Skeletal muscle tissue (tissue), 4 donors: ENCODE data around the gene ABTB1. TPM values are rescaled to one million over a fixed set of nuclear protein-coding genes. Genes with fewer than 3 reads are reported as not detected.

Experiments used
- H3K27ac ChIP-seq: one replicate; pipeline ENCODE4 v1.7.0; 2013; ENCODE audit warnings: mild to moderate bottlenecking, low read depth, low read length, inconsistent platforms
- H3K27me3 ChIP-seq, 3 donors: one replicate each; pipeline ENCODE4 v1.7.0; 2013; ENCODE audit warnings: low read length in 3 of 3; ENCODE audit not compliant: control insufficient read depth in 3 of 3, insufficient read depth in 3 of 3
- H3K36me3 ChIP-seq, 3 donors: one replicate each; pipeline ENCODE4 v1.7.0; 2013; ENCODE audit warnings: low read length in 3 of 3; ENCODE audit not compliant: control insufficient read depth in 3 of 3, insufficient read depth in 3 of 3
- H3K4me1 ChIP-seq, 3 donors: one replicate each; pipeline ENCODE4 v1.7.0; 2013; ENCODE audit warnings: low read length in 3 of 3, mild to moderate bottlenecking in 3 of 3; ENCODE audit not compliant: control insufficient read depth in 3 of 3, insufficient read depth in 3 of 3
- H3K4me3 ChIP-seq, 3 donors: one replicate each; pipeline ENCODE4 v1.7.0; 2013; ENCODE audit warnings: low read length in 3 of 3
- H3K9ac ChIP-seq, 3 donors: one replicate each; pipeline ENCODE4 v1.7.0; 2013; ENCODE audit warnings: low read length in 3 of 3, mild to moderate bottlenecking in 3 of 3, moderate library complexity in 2 of 3, low read depth in 1 of 3
- H3K9me3 ChIP-seq, 3 donors: one replicate each; pipeline ENCODE4 v1.7.0; 2013; ENCODE audit warnings: low read length in 3 of 3; ENCODE audit not compliant: control insufficient read depth in 3 of 3
- total RNA-seq: library from RNA; depleted of rRNA; stranded (reverse); fragments of >200 nt; gene quantifications from one replicate; pipeline ENCODE4 v1.2.3, GENCODE V29; 2014
- donor health status: Osteomylitis.

ABTB1 gene
- total RNA-seq, 1 donor from 2014 or later, result 6.3 TPM

DNA sequence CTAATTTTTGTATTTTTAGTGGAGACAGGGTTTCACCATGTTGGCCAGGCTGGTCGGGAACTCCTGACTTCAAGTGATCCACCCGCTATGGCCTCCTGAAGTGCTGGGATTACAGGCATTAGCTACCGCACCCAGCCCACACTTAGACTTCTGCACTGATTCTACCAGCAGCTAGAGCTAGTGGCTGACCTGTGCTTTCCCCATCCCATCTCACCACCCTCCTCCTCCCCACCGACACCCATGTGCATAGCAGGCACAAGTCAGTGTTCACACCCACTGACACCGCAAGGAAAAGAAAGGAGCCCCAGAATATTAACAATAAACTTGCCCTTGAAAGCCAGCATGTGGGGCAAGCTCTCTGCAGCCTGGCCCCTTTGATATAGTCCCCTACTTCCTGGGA is 11.2 kb upstream of the ABTB1 start:
- Histone ChIP-seq H3K27ac (no peak overlapping the region), H3K27me3 (no peaks in the 10 kb centered on the region), H3K4me1 (no peaks in the 10 kb centered on the region), H3K36me3 (peaks cover 0 to 3% (median 0%) of the 10 kb centered on the region in 3 donors), H3K9me3 (no peaks in the 10 kb centered on the region), H3K4me3 (no peak overlapping the region), H3K9ac (no peak overlapping the region)

DNA sequence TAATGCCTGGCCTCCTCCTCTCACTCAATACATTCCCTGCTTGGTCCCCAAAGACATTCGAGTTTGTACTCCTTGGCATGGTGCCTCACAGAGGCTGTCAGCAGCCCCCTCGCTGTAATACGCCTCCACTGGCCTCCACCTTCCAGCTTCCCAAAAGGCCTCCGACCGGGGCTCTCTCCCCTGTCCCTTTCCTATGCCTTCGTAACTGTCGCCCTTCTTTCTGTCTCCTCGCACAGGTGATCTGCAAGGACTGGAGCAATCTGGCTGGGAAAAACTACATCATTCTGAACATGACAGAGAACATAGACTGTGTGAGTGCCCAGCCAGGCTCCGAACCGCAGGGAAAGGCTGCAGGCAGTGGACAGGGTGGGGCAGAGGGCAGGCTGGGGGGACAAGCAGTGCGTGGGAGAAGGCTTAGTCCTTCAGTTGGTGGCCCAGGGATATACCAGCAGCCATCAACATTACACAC is 10.7 kb upstream of the ABTB1 start:
- Histone ChIP-seq H3K9ac (no peak overlapping the region), H3K4me1 (no peaks in the 10 kb centered on the region), H3K27ac (no peak overlapping the region), H3K9me3 (no peaks in the 10 kb centered on the region), H3K27me3 (no peaks in the 10 kb centered on the region), H3K36me3 (peaks cover 0 to 3% (median 0%) of the 10 kb centered on the region in 3 donors), H3K4me3 (no peak overlapping the region)

DNA sequence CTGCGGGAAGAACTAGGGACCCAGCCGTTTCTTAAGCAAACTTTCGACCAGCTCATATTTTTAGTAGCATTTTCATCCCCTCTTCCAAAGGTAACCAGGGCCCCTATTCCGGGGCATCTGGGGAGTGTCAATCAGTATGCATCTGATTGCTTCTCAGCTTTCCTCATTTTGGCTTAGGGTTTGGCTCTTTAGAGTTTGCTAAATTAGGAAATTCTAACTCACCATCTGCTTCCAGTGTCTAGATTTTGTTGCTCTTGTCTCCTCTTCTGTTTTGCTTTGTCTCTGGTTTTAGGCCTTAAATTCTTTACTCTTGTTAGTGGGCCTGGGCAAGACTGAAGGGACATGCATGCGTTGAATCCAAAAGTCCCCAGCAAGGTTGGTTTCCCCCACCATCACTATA is 9.6 kb upstream of the ABTB1 start:
- no peak overlapping the region for H3K9ac ChIP-seq
- peaks cover 0 to 3% (median 0%) of the 10 kb centered on the region in 3 donors for H3K36me3 ChIP-seq
- H3K4me1 ChIP-seq, result no peaks in the 10 kb centered on the region
- no peak overlapping the region for H3K4me3 ChIP-seq
- no peaks in the 10 kb centered on the region for H3K27me3 ChIP-seq
- H3K9me3 ChIP-seq, result no peaks in the 10 kb centered on the region
- no peak overlapping the region for H3K27ac ChIP-seq

DNA sequence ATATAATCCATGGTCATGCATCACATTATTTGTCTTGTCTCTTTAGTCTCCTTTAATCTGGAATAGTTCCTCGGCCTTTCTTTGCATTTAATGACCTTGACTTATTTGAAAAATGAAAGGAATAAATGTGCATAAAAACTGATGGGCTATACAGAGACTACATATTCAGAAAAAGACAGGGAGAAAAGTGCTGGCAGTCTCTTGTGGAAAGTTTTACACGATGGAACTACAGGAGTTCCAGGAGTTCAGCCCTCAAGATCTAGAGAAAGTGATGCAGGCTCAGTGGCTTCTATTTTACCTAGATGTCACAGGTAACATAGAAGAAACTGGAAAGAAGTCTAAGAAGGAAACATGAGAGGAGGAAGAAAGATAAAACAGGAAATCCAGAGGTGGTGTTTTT is 7.6 kb upstream of the ABTB1 start:
- H3K9me3 ChIP-seq, result no peaks in the 10 kb centered on the region
- no peak overlapping the region for H3K4me3 ChIP-seq
- H3K9ac ChIP-seq, result no peak overlapping the region
- no peak overlapping the region for H3K27ac ChIP-seq
- H3K4me1 ChIP-seq, result no peaks in the 10 kb centered on the region
- H3K27me3 ChIP-seq, result no peaks in the 10 kb centered on the region
- peaks cover 0 to 3% (median 0%) of the 10 kb centered on the region in 3 donors for H3K36me3 ChIP-seq

DNA sequence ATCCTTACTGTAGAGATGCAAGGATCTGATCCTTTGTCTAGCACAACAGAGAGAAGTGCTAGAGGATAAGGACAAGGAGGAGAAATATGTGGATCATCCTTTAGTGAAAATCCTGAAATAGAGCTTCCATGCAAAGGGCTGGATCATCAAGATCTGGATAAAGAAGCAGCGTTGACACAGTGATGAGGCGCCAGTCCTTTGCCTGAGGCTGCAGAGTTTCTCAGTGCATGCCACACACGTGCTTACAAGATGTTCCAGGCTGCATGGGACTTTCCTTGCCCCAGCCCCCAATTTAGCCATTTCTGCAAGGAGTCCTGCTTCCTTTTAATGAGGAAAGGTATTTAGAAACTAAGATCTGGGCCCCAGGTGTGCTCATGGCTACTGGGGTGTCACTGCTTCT is 7.2 kb upstream of the ABTB1 start:
- Histone ChIP-seq H3K4me1 (no peaks in the 10 kb centered on the region), H3K4me3 (no peak overlapping the region)

DNA sequence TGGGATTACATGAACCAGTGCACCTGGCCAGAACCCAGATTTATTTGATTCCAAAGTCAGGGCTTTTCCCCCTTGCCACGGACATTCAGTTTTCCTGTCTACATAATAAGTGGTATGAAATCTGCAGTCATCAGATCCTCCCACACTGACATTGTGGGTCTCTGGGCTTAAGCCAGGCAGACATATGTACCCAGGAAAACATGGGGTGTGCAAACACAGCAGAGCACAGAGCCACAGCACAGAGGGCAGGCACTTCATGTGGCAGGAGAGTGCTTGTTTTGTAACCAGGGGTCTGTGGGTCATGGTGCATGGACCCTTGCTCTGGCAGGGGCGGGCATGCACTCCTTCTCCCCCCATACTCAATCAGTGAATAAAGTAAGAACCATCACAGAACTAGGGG is 6.1 kb upstream of the ABTB1 start:
- Histone ChIP-seq H3K27me3 (no peaks in the 10 kb centered on the region), H3K9me3 (no peaks in the 10 kb centered on the region), H3K4me3 (no peak overlapping the region), H3K36me3 (no peaks in the 10 kb centered on the region), H3K27ac (no peak overlapping the region), H3K4me1 (peaks cover 1 to 4% (median 2%) of the 10 kb centered on the region in 3 donors), H3K9ac (no peak overlapping the region)

More for the DNA sequence above, 7.2 kb upstream of the ABTB1 start:
- H3K9me3 ChIP-seq, result no peaks in the 10 kb centered on the region
- H3K36me3 ChIP-seq, result peaks cover 0 to 2% (median 0%) of the 10 kb centered on the region in 3 donors
- H3K27ac ChIP-seq, result no peak overlapping the region
- H3K9ac ChIP-seq, result no peak overlapping the region
- H3K27me3 ChIP-seq, result no peaks in the 10 kb centered on the region

DNA sequence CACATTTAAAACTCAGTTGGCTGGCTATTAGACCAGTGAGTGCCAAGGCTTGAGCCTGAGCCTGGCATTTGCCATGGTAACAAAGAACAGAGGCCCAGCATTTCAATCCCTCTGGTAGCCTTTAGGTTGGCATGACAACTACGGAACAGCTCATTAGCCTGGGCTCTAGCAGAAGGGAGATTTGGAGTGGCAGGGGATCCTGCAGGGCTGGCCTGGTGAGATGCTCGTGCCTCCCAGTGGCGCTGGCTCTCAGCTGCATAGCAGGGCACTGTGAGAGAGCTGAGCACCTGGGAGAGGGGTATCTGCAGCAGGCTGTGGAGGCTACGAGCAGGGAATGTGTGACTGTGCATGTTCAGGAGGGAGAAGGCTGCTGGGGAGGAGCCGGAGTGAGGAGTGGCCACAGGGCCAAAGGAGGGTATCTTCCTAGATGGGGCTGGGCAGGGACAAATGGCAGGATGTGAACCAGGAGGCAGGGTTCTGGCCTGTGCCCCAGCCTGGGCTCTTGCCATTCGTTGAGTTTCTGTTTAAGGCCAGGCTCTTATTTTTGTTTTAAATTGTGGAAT is 5.6 kb upstream of the ABTB1 start:
- Histone ChIP-seq H3K4me3 (no peak overlapping the region), H3K4me1 (peaks cover 5 to 10% (median 7%) of the 10 kb centered on the region in 3 donors), H3K27ac (no peak overlapping the region), H3K9me3 (no peaks in the 10 kb centered on the region), H3K27me3 (no peaks in the 10 kb centered on the region), H3K9ac (no peak overlapping the region), H3K36me3 (no peaks in the 10 kb centered on the region)

DNA sequence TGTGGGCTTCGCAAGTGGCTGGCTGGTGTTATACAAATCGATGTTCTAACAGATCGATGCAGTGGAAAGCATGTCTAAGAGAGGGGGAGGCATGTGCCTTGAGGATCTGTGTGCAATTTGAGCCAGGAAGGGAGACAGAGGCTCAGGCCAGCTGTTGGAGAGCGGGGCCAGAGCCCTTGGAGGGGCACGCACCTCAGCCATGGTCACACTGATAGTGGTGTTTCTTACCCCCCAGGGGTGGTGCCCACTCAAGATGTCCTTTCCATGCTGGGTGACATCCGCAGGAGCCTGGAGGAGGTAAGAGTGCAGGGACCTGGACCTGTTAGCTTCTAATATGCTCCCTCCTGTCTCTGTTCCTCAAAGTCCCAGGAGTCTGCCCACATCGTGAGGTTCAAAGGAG is 3.8 kb upstream of the ABTB1 start:
- H3K36me3 ChIP-seq, result no peaks in the 10 kb centered on the region
- no peak overlapping the region for H3K4me3 ChIP-seq
- H3K9ac ChIP-seq, result no peak overlapping the region
- no peaks in the 10 kb centered on the region for H3K27me3 ChIP-seq
- H3K4me1 ChIP-seq, result peaks cover 11 to 18% (median 14%) of the 10 kb centered on the region in 3 donors
- no peak overlapping the region for H3K27ac ChIP-seq
- no peaks in the 10 kb centered on the region for H3K9me3 ChIP-seq

DNA sequence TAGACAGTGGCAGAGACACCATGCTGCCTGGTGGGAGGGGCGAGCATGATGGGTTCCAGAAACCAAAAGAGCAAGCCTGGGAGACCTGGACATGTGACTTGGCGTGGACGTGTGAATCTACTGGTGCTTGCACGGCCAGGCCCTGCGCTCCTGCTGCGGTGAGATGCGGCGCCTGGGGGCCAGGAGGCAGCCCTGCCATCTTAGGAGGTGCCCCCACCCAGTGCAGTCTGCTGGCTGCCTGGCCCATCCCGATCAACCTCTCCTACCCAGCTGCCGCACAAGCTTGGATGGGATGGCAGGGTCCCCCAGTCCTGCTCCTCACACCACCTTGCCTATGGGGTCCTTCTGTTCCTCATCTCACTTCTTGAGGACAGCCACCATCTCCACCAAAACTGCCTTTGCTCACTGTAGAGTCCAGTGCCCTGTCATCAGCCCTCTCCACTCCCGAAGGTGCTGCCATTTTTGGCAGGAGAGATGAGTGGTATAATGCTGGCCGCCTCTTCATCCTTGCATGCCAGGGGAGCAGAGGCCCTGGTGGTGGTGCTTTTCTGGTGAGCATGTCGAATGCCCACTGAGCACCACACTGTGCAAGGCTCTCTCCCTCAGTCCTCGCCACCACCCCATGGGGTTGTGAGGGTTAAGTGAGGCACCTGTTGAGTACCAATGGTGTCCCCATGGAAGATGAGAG is 3.1 kb upstream of the ABTB1 start:
- Histone ChIP-seq H3K4me3 (no peak overlapping the region), H3K36me3 (peaks cover 0 to under 1% (median under 1%) of the 10 kb centered on the region in 3 donors), H3K4me1 (peaks cover 14 to 26% (median 17%) of the 10 kb centered on the region in 3 donors), H3K9me3 (no peaks in the 10 kb centered on the region), H3K9ac (peak overlapping the region in 1 of 3 donors; percentile 16), H3K27ac (no peak overlapping the region), H3K27me3 (no peaks in the 10 kb centered on the region)

DNA sequence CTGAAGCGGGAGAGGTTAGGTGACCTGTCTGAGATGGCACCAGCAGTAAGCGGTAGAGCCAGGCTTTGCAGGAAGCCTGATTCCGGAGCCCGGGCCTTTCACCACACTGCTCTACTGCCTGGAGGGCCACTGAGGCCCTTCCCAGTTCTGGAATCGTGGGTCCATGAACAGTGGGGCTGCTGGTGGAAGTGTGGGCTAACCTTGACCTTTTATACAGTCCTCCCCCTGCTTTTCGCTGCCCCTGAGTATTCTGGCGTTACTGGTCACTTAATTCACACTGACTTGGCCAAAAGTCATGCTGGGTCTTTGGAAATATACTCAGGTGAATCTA is 2.6 kb upstream of the ABTB1 start:
- H3K36me3 ChIP-seq, result peaks cover 3 to 4% (median 3%) of the 10 kb centered on the region in 3 donors
- peak overlapping the region in 1 of 3 donors; percentile 16 for H3K9ac ChIP-seq
- no peak overlapping the region for H3K27ac ChIP-seq
- H3K27me3 ChIP-seq, result no peaks in the 10 kb centered on the region
- H3K9me3 ChIP-seq, result no peaks in the 10 kb centered on the region
- no peak overlapping the region for H3K4me3 ChIP-seq
- H3K4me1 ChIP-seq, result peaks cover 14 to 29% (median 20%) of the 10 kb centered on the region in 3 donors
